Common myeloid progenitor, CD34-positive (primary cell): Measurements from ENCODE around the gene GPANK1.

Source experiments
- CTCF ChIA-PET: fragments of 350-600 bp; sonication (Branson Sonifier 250); formaldehyde crosslinking; loops from one replicate; lab custom pipeline; 2021; ENCODE audit warnings: antibody characterized with exemption; lab: Charles Lee
- POLR2A ChIA-PET: fragments of 350-600 bp; sonication (Branson Sonifier 250); formaldehyde crosslinking; loops from one replicate; lab custom pipeline; 2021; ENCODE audit warnings: antibody characterized with exemption; lab: Charles Lee
- DNase-seq, 3 donors: peaks; one replicate each; pipeline versions ENCODE4 v3.0.0 to v3.0.0-alpha.2; 2013
- H3K27ac ChIP-seq, 2 experiments: 1 replicate in 1 of 2; 2 replicates in 1 of 2; pipeline ENCODE4 v1.7.0; 2013; ENCODE audit warnings: inconsistent platforms in 2 of 2, low read length in 2 of 2, mild to moderate bottlenecking in 2 of 2, low read depth in 1 of 2, moderate library complexity in 1 of 2; ENCODE audit not compliant: severe bottlenecking in 2 of 2, insufficient read depth in 1 of 2, poor library complexity in 1 of 2
- H3K27me3 ChIP-seq, 5 experiments: replicated peaks in 2 of 5; 1 replicate in 3 of 5; 2 replicates in 2 of 5; pipeline versions ENCODE4 v1.6.1 to v1.7.0; 2013; ENCODE audit warnings: low read length in 4 of 5, mild to moderate bottlenecking in 2 of 5, moderate library complexity in 2 of 5, inconsistent platforms in 1 of 5; ENCODE audit not compliant: insufficient read depth in 5 of 5, control insufficient read depth in 4 of 5
- H3K36me3 ChIP-seq, 4 experiments: 1 replicate in 2 of 4; 2 replicates in 2 of 4; pipeline versions ENCODE4 v1.6.1 to v1.7.0; 2013; ENCODE audit warnings: low read length in 3 of 4, control low read depth in 1 of 4, mild to moderate bottlenecking in 1 of 4; ENCODE audit not compliant: control insufficient read depth in 4 of 4, insufficient read depth in 4 of 4
- H3K4me1 ChIP-seq, 4 experiments: 1 replicate in 3 of 4; 2 replicates in 1 of 4; pipeline versions ENCODE4 v1.6.1 to v1.7.1; 2013; ENCODE audit warnings: low read length in 3 of 4, mild to moderate bottlenecking in 3 of 4, control low read depth in 1 of 4, inconsistent platforms in 1 of 4, moderate library complexity in 1 of 4; ENCODE audit not compliant: control insufficient read depth in 4 of 4, insufficient read depth in 4 of 4; ENCODE audit errors: control extremely low read depth in 1 of 4
- H3K4me3 ChIP-seq, 7 experiments: 1 replicate in 4 of 7; 2 replicates in 3 of 7; pipeline versions ENCODE4 v1.5.1 to v1.7.0; 2013; ENCODE audit warnings: mild to moderate bottlenecking in 7 of 7, low read length in 6 of 7, moderate library complexity in 6 of 7, inconsistent platforms in 2 of 7, low read depth in 2 of 7, control low read depth in 1 of 7; ENCODE audit not compliant: insufficient read depth in 4 of 7, control insufficient read depth in 1 of 7; ENCODE audit errors: extremely low read depth in 1 of 7
- H3K9me3 ChIP-seq, 5 experiments: 1 replicate in 4 of 5; 2 replicates in 1 of 5; pipeline versions ENCODE4 v1.6.1 to v1.7.1; 2013; ENCODE audit warnings: low read length in 4 of 5, mild to moderate bottlenecking in 2 of 5, inconsistent platforms in 1 of 5, low read depth in 1 of 5, moderate library complexity in 1 of 5; ENCODE audit not compliant: control insufficient read depth in 4 of 5, insufficient read depth in 2 of 5; ENCODE audit errors: control extremely low read depth in 1 of 5
- WGBS: methylation state at CpG from one replicate; pipeline ENCODE4 v1.1.5; 2013; ENCODE audit not compliant: insufficient coverage; 5-methylcytosine and 5-hydroxymethylcytosine counted together

Gene GPANK1

GRCh38 chr6:31621991-31622390 is 42.8 kb downstream of the GPANK1 start:
- Histone ChIP-seq H3K27ac (peak overlapping the region; percentile 92 to 96), H3K4me3 (peak overlapping the region in 6 of 7 experiments; percentile 79 to 95 (median 90)), H3K4me1 (peaks cover 18 to 37% (median 28%) of the 10 kb centered on the region in 4 experiments), H3K27me3 (no peaks in the 10 kb centered on the region), H3K36me3 (peaks cover 13 to 52% (median 40%) of the 10 kb centered on the region in 4 experiments), H3K9me3 (no peaks in the 10 kb centered on the region)
- WGBS, result 76% methylated on average over 3 of the region's 4 CpGs
- CTCF ChIA-PET, result interaction anchor here (1.0 to 3.0 kb wide), 7 partner anchors 11 to 76 kb away, joined by 3 to 15 read pairs (median 4); partner anchors contain the start of gene BAG6
- POLR2A ChIA-PET, result interaction anchor here (0.6 to 2.8 kb wide), 2 partner anchors 30 to 198 kb away, joined by 3 to 19 read pairs; partner anchors contain the start of gene BAG6
- DNase-seq, result no peak

- Histone ChIP-seq H3K4me1 (peaks cover 24 to 42% (median 34%) of the 10 kb centered on the region in 4 experiments), H3K36me3 (peaks cover 11 to 52% (median 34%) of the 10 kb centered on the region in 4 experiments), H3K4me3 (peak overlapping the region; percentile 79 to 95 (median 88)), H3K27me3 (no peaks in the 10 kb centered on the region), H3K9me3 (no peaks in the 10 kb centered on the region), H3K27ac (peak overlapping the region; percentile 92 to 96)
- no peak for DNase-seq
- ChIA-PET CTCF (interaction anchor here (1.3 to 3.0 kb wide), 4 partner anchors 14 to 31 kb away, joined by 3 to 15 read pairs (median 8); partner anchors contain the start of gene BAG6), POLR2A (interaction anchor here (0.6 to 2.8 kb wide), 3 partner anchors 12 to 199 kb away, joined by 3 to 19 read pairs (median 8); partner anchors contain the start of gene BAG6)
- 36% methylated on average over 14 of the region's 15 CpGs for WGBS
These were observed 43.4 kb downstream of the GPANK1 start for GRCh38 chr6:31621320-31621939.

GRCh38 chr6:31620586-31621319 is 44.0 kb downstream of the GPANK1 start, which contains the start of gene PRRC2A:
PRRC2A (plus strand) TSS chr6:31620715; CDS start chr6:31622790, 2,075 bp downstream.
- 0% methylated on average over 29 of the region's 67 CpGs for WGBS
- Histone ChIP-seq H3K4me3 (peak within 1 kb of the TSS; percentile 79 to 95 (median 88)), H3K36me3 (peaks cover 10 to 46% (median 28%) of the 10 kb centered on the region in 4 experiments), H3K27ac (peak within 1 kb of the TSS; percentile 94 to 97), H3K4me1 (peaks cover 25 to 46% (median 40%) of the 10 kb centered on the region in 4 experiments), H3K27me3 (no peaks in the 10 kb centered on the region), H3K9me3 (no peaks in the 10 kb centered on the region)
- DNase-seq, result peak in 2 of 3 donors; percentile 80 to 85
- ChIA-PET POLR2A (interaction anchor here (0.9 to 2.8 kb wide), 3 partner anchors 11 to 31 kb away, joined by 3 to 19 read pairs (median 8); partner anchors contain the start of gene BAG6), CTCF (interaction anchor here (3.0 kb wide), 1 partner anchor 31 kb away, joined by 12 read pairs; the partner anchor contains the start of gene BAG6)

DNA sequence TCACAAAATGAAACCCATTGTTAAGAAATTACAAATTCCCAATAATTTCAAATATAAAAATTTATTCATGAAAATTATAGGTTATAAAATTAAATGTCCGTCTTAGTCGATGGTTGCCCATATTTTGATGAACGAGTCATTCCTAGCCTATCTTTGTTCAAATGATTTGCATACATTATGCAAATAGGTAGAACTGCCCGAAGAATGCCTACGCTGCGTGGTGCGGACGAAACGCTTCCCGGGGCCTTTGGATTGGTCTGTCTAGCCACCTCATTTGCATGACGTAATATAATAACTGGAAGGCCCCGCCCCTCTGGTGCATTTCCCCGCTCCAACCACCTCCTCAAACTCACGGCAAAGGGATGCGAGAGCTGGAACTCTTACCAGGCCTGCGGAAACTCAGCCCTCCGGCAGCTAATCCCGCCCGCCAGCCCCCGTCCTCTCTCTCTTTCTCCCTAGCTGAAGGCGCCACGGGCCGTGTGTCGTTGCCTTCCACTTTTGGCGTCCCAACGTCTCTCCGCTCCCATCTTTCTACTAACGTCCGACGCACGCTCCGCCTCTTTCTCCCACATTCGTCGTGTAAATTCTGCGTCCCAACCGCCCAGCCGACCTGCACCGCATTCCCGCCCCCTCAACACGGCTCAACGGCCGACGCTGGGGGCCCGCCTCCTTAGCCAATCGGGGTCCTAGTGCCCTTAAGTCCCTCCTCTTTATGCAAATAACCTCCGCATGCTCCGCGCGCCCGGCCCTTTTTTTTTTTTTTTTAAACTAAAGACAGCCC is 44.8 kb downstream of the GPANK1 start:
- DNase-seq, result peak; percentile 99 to 100 (median 99)
- H3K4me3 ChIP-seq, result peak overlapping the region; percentile 29 to 95 (median 78)
- ChIA-PET CTCF (interaction anchor here (0.6 kb wide), 1 partner anchor 350 kb away, joined by 3 read pairs; no protein-coding TSS in a partner anchor), POLR2A (interaction anchor here (0.6 to 2.8 kb wide), 4 partner anchors 11 to 118 kb away, joined by 3 to 19 read pairs (median 6); partner anchors contain the start of gene BAG6)
- H3K4me1 ChIP-seq, result peaks cover 25 to 54% (median 47%) of the 10 kb centered on the region in 4 experiments
- H3K27me3 ChIP-seq, result no peaks in the 10 kb centered on the region
- peaks cover 5 to 39% (median 21%) of the 10 kb centered on the region in 4 experiments for H3K36me3 ChIP-seq
- H3K27ac ChIP-seq, result peak overlapping the region; percentile 94 to 97
- WGBS, result under 1% methylated on average over 34 of the region's 50 CpGs
- no peaks in the 10 kb centered on the region for H3K9me3 ChIP-seq

GRCh38 chr6:31617010-31617409 is 47.8 kb downstream of the GPANK1 start:
- H3K4me3 ChIP-seq, result peak overlapping the region in 6 of 7 experiments; percentile 61 to 90 (median 84)
- H3K4me1 ChIP-seq, result peaks cover 31 to 68% (median 60%) of the 10 kb centered on the region in 4 experiments
- 71% methylated on average over 2 of the region's 2 CpGs for WGBS
- CTCF ChIA-PET, result interaction anchor here (13.1 kb wide), 1 partner anchor 20 kb away, joined by 142 read pairs; the partner anchor contains the start of gene NCR3
- DNase-seq, result no peak
- H3K27me3 ChIP-seq, result no peaks in the 10 kb centered on the region
- peaks cover 0 to 13% (median under 1%) of the 10 kb centered on the region in 4 experiments for H3K36me3 ChIP-seq
- no peaks in the 10 kb centered on the region for H3K9me3 ChIP-seq
- H3K27ac ChIP-seq, result peak overlapping the region; percentile 87 to 91
- POLR2A ChIA-PET, result interaction anchor here (0.5 kb wide), 1 partner anchor 93 kb away, joined by 3 read pairs; no protein-coding TSS in a partner anchor

DNA sequence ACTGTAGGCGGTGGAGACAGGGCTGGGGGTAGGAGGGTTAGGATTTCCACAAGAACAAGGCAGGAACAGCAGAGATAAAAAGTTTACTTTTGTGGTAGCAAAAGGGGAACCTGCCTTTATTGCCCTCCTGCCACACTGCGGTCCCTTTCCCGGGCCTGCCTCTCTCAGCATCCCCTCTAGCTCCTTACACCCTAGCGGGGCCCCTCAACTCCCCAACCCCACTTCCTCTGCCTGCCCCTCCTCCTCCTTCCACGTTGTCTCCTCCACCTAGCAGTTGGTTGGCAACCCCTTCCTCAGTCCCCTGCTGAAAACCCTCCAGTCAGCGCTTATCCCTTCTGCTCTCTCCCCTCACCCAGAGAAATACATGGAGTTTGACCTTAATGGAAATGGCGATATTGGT is 49.0 kb downstream of the GPANK1 start:
- Histone ChIP-seq H3K4me1 (peaks cover 22 to 61% (median 53%) of the 10 kb centered on the region in 4 experiments), H3K27ac (peak overlapping the region; percentile 87 to 91), H3K27me3 (no peaks in the 10 kb centered on the region), H3K36me3 (peaks cover 0 to 8% (median 0%) of the 10 kb centered on the region in 4 experiments), H3K4me3 (peak overlapping the region; percentile 46 to 90 (median 83)), H3K9me3 (no peaks in the 10 kb centered on the region)
- peak; percentile 81 to 95 (median 94) for DNase-seq
- ChIA-PET CTCF (interaction anchor here (0.5 to 13.1 kb wide), 7 partner anchors 8 to 243 kb away, joined by 3 to 142 read pairs (median 5); partner anchors contain the start of genes LST1 and NCR3), POLR2A (interaction anchor here (1.0 to 2.0 kb wide), 3 partner anchors 36 to 197 kb away, joined by 3 to 9 read pairs (median 4); partner anchors contain the start of gene BAG6)
- 0% methylated on average over 2 of the region's 7 CpGs for WGBS
